ENCODE measurements around the gene IER5L. TPM values are rescaled to one million over a fixed set of nuclear protein-coding genes. Genes with fewer than 3 reads are reported as not detected.

The IER5L gene
- 1 to 10 TPM; 1.1 to 1.6 TPM for total RNA-seq

GRCh38 chr9:129177791-129178567 lies at the start of gene IER5L:
TSS of gene IER5L (minus strand) at chr9:129178261. CDS start at chr9:129178052, 209 bp downstream.
- intact Hi-C loops (cut with micrococcal nuclease) = loop anchor here (1.0 to 5.0 kb wide), 3 partner anchors 24 to 159 kb away; no protein-coding TSS in a partner anchor
- Mint-ChIP-seq H3K27me3 (ENCODE audit: low read depth) (no peaks in the 10 kb centered on the region), H3K27ac (no peak within 1 kb of the TSS), H3K9me3 (no peaks in the 10 kb centered on the region), H3K36me3 (ENCODE audit: low read depth) (no peaks in the 10 kb centered on the region), H3K4me3 (peak within 1 kb of the TSS; percentile 87), H3K4me1 (ENCODE audit: low read depth) (peaks cover 8% of the 10 kb centered on the region)
- CTCF ChIA-PET = interaction anchor here (0.6 to 1.5 kb wide), 12 partner anchors 10 to 448 kb away, joined by 3 to 8 read pairs (median 4); partner anchors contain the start of gene NTMT1
- DNase-seq = peak; percentile 93

- Mint-ChIP-seq H3K27me3 (ENCODE audit: low read depth) (no peaks in the 10 kb centered on the region), H3K36me3 (ENCODE audit: low read depth) (no peaks in the 10 kb centered on the region), H3K4me3 (no peak overlapping the region), H3K27ac (no peak overlapping the region), H3K9me3 (peaks cover 1% of the 10 kb centered on the region), H3K4me1 (ENCODE audit: low read depth) (peaks cover 19% of the 10 kb centered on the region)
- no peak for DNase-seq
- CTCF ChIA-PET = interaction anchor here (0.6 kb wide), 1 partner anchor 396 kb away, joined by 4 read pairs; no protein-coding TSS in a partner anchor
- intact Hi-C loops (cut with micrococcal nuclease) = no loop called here
Observed at GRCh38 chr9:129227843-129228189, 49.8 kb upstream of the IER5L start.

GRCh38 chr9:129225815-129226214 lies 47.8 kb upstream of the IER5L start:
- H3K36me3 Mint-ChIP-seq (ENCODE audit: low read depth) = no peaks in the 10 kb centered on the region
- H3K4me3 Mint-ChIP-seq = no peak overlapping the region
- no peaks in the 10 kb centered on the region for H3K27me3 Mint-ChIP-seq (ENCODE audit: low read depth)
- H3K4me1 Mint-ChIP-seq (ENCODE audit: low read depth) = peaks cover 24% of the 10 kb centered on the region
- H3K9me3 Mint-ChIP-seq = no peaks in the 10 kb centered on the region
- no peak overlapping the region for H3K27ac Mint-ChIP-seq
- CTCF ChIA-PET = no interaction called here
- intact Hi-C loops (cut with micrococcal nuclease) = no loop called here
- peak; percentile 42 for DNase-seq

GRCh38 chr9:129225490-129225778 lies 47.4 kb upstream of the IER5L start:
- H3K4me3 Mint-ChIP-seq = no peak overlapping the region
- H3K27ac Mint-ChIP-seq = no peak overlapping the region
- CTCF ChIA-PET = no interaction called here
- no peaks in the 10 kb centered on the region for H3K36me3 Mint-ChIP-seq (ENCODE audit: low read depth)
- intact Hi-C loops (cut with micrococcal nuclease) = no loop called here
- no peaks in the 10 kb centered on the region for H3K27me3 Mint-ChIP-seq (ENCODE audit: low read depth)
- H3K4me1 Mint-ChIP-seq (ENCODE audit: low read depth) = peaks cover 26% of the 10 kb centered on the region
- no peak for DNase-seq
- no peaks in the 10 kb centered on the region for H3K9me3 Mint-ChIP-seq

GRCh38 chr9:129224618-129225489 lies 46.8 kb upstream of the IER5L start:
- H3K4me1 Mint-ChIP-seq (ENCODE audit: low read depth) = peaks cover 26% of the 10 kb centered on the region
- H3K27me3 Mint-ChIP-seq (ENCODE audit: low read depth) = no peaks in the 10 kb centered on the region
- CTCF ChIA-PET = no interaction called here
- DNase-seq = no peak
- no peaks in the 10 kb centered on the region for H3K9me3 Mint-ChIP-seq
- no peak overlapping the region for H3K4me3 Mint-ChIP-seq
- H3K36me3 Mint-ChIP-seq (ENCODE audit: low read depth) = no peaks in the 10 kb centered on the region
- no peak overlapping the region for H3K27ac Mint-ChIP-seq
- intact Hi-C loops (cut with micrococcal nuclease) = no loop called here

DNA sequence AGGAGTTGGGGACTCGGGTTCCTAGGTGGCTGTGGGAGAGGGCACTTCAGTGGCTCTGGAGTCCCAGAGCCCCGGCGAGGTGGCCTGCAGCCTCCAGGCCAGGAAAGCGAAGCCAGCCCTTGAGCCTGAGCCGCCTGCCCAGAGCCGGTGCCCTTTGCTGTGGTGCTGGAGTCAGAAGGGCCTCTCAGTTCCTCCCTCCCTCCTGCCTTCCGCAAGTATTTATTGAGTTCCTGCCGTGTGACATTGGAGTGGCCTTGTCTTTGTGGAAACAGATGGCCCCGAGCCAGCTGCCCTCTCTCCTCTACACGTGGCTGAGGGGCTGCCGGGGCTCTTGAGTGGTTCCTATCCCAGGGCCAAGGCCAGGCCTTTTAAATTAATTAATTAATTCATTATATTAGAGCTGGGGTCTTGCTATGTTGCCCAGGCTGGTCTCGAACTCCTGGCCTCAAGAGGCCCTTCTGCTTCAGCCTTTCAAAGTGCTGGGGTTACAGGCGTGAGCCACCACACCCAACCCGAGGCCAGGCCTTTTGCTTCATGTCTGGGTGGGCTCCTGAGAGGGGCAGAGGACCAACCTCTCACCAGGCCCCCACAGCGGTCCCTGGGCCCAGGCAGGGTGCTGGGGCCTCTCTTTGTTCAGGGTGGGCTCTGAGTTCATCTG lies 45.6 kb upstream of the IER5L start:
- intact Hi-C loops (cut with micrococcal nuclease) = no loop called here
- Mint-ChIP-seq H3K27me3 (ENCODE audit: low read depth) (no peaks in the 10 kb centered on the region), H3K4me1 (ENCODE audit: low read depth) (peaks cover 26% of the 10 kb centered on the region), H3K9me3 (no peaks in the 10 kb centered on the region), H3K27ac (no peak overlapping the region), H3K36me3 (ENCODE audit: low read depth) (no peaks in the 10 kb centered on the region), H3K4me3 (no peak overlapping the region)
- DNase-seq = no peak
- CTCF ChIA-PET = no interaction called here

GRCh38 chr9:129222819-129223218 lies 44.8 kb upstream of the IER5L start:
- H3K9me3 Mint-ChIP-seq = no peaks in the 10 kb centered on the region
- H3K27me3 Mint-ChIP-seq (ENCODE audit: low read depth) = no peaks in the 10 kb centered on the region
- CTCF ChIA-PET = no interaction called here
- intact Hi-C loops (cut with micrococcal nuclease) = no loop called here
- H3K36me3 Mint-ChIP-seq (ENCODE audit: low read depth) = no peaks in the 10 kb centered on the region
- H3K27ac Mint-ChIP-seq = no peak overlapping the region
- no peak for DNase-seq
- no peak overlapping the region for H3K4me3 Mint-ChIP-seq
- H3K4me1 Mint-ChIP-seq (ENCODE audit: low read depth) = peaks cover 26% of the 10 kb centered on the region

GRCh38 chr9:129221979-129222635 lies 44.0 kb upstream of the IER5L start:
- intact Hi-C loops (cut with micrococcal nuclease) = no loop called here
- H3K27ac Mint-ChIP-seq = no peak overlapping the region
- H3K4me3 Mint-ChIP-seq = no peak overlapping the region
- CTCF ChIA-PET = interaction anchor here (0.5 to 1.4 kb wide), 2 partner anchors 49 to 562 kb away, joined by 3 read pairs; no protein-coding TSS in a partner anchor
- no peaks in the 10 kb centered on the region for H3K27me3 Mint-ChIP-seq (ENCODE audit: low read depth)
- DNase-seq = no peak
- no peaks in the 10 kb centered on the region for H3K9me3 Mint-ChIP-seq
- H3K36me3 Mint-ChIP-seq (ENCODE audit: low read depth) = no peaks in the 10 kb centered on the region
- H3K4me1 Mint-ChIP-seq (ENCODE audit: low read depth) = peaks cover 26% of the 10 kb centered on the region

DNA sequence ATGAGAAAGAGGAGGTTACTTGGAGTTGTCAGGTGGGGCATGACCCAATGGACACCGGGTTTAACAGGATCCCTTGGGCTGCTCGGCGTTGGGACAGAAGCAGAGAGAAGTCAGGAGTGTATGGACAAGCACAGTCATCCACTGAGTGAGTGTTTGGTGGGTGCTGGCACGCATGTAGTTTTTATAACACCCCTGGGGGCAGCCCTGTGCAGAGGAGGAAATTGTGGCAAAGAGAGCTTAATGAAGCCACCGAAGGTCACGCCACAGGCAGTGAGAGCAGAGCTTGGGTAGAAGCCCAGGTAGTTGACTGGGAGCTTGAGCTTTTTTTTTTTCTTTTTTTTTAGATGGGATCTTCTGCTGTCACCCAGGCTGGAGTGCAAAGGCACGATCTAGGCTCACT lies 43.2 kb upstream of the IER5L start:
- Mint-ChIP-seq H3K27ac (no peak overlapping the region), H3K9me3 (no peaks in the 10 kb centered on the region)
- intact Hi-C loops (cut with micrococcal nuclease) = no loop called here

GRCh38 chr9:129220771-129221170 lies 42.7 kb upstream of the IER5L start:
- H3K27ac Mint-ChIP-seq = no peak overlapping the region
- H3K27me3 Mint-ChIP-seq (ENCODE audit: low read depth) = no peaks in the 10 kb centered on the region
- H3K9me3 Mint-ChIP-seq = no peaks in the 10 kb centered on the region
- CTCF ChIA-PET = interaction anchor here (0.6 kb wide), 2 partner anchors 340 to 347 kb away, joined by 3 to 5 read pairs; no protein-coding TSS in a partner anchor
- intact Hi-C loops (cut with micrococcal nuclease) = no loop called here
- no peak overlapping the region for H3K4me3 Mint-ChIP-seq
- no peaks in the 10 kb centered on the region for H3K36me3 Mint-ChIP-seq (ENCODE audit: low read depth)
- peaks cover 20% of the 10 kb centered on the region for H3K4me1 Mint-ChIP-seq (ENCODE audit: low read depth)
- DNase-seq = no peak

More for the DNA sequence above, 43.2 kb upstream of the IER5L start:
- no peak for DNase-seq
- no peak overlapping the region for H3K4me3 Mint-ChIP-seq
- H3K27me3 Mint-ChIP-seq (ENCODE audit: low read depth) = no peaks in the 10 kb centered on the region
- H3K4me1 Mint-ChIP-seq (ENCODE audit: low read depth) = peaks cover 25% of the 10 kb centered on the region
- CTCF ChIA-PET = interaction anchor here (0.6 to 1.4 kb wide), 2 partner anchors 48 to 340 kb away, joined by 3 to 5 read pairs; no protein-coding TSS in a partner anchor
- H3K36me3 Mint-ChIP-seq (ENCODE audit: low read depth) = no peaks in the 10 kb centered on the region

DNA sequence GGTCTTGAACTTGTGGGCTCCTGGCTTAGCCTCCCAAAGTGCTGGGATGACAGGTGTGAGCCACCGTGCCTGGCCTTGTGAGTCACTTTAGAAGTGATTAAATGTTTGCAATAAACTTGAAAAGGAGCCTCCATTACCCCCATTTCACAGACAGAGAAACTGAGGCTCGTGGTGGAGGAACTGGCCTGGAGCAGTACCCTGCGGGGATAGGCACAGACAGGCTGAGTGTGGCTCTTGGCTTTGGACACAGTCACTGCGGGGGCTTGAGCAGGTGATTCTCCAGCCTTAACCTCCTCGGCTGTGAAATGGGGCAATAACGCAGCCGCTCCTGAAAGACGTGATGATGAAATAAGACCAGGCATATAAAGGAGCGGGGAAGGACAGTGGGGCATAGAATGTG lies 40.9 kb upstream of the IER5L start:
- Mint-ChIP-seq H3K4me3 (no peak overlapping the region), H3K27ac (no peak overlapping the region), H3K4me1 (ENCODE audit: low read depth) (peaks cover 7% of the 10 kb centered on the region), H3K27me3 (ENCODE audit: low read depth) (no peaks in the 10 kb centered on the region), H3K9me3 (no peaks in the 10 kb centered on the region), H3K36me3 (ENCODE audit: low read depth) (no peaks in the 10 kb centered on the region)
- DNase-seq = no peak
- intact Hi-C loops (cut with micrococcal nuclease) = no loop called here
- CTCF ChIA-PET = no interaction called here

- Mint-ChIP-seq H3K36me3 (ENCODE audit: low read depth) (no peaks in the 10 kb centered on the region), H3K27ac (no peak overlapping the region), H3K9me3 (no peaks in the 10 kb centered on the region), H3K4me3 (no peak overlapping the region), H3K27me3 (ENCODE audit: low read depth) (no peaks in the 10 kb centered on the region), H3K4me1 (ENCODE audit: low read depth) (peaks cover 7% of the 10 kb centered on the region)
- DNase-seq = no peak
- CTCF ChIA-PET = no interaction called here
- intact Hi-C loops (cut with micrococcal nuclease) = no loop called here
Observed at GRCh38 chr9:129218272-129218625, 40.2 kb upstream of the IER5L start.
